ENCODE data around the gene SOX6. TPM values are rescaled to one million over a fixed set of nuclear protein-coding genes. Genes with fewer than 3 reads are reported as not detected.

SOX6 gene
- total RNA-seq, 1 donor from 2014 or later, result 19.6 TPM

DNA sequence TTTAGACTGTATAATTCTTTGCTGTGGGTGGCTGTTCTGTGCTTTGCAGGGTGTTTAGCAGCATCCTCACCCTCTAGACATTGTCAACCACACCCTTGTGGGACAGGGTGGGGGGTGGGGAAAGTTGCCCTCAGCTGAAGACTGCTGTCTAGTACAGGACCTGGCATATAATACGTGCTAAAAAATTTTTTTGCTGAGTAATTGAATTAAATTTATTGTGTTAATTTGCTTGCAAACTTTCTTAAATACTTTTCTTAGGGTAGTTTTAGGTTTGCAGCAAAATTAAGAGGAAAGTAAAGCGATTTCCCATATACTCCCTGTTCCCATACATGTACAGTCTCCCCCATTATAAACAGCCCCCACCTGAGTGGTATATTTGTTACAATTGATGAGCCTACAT is 268.5 kb downstream of the SOX6 start:
- DNase-seq (ENCODE audit: low read depth, low spot score), result no peak
- H3K4me3 Mint-ChIP-seq, result no peak overlapping the region
- TF ChIP-seq, protein P1, sequence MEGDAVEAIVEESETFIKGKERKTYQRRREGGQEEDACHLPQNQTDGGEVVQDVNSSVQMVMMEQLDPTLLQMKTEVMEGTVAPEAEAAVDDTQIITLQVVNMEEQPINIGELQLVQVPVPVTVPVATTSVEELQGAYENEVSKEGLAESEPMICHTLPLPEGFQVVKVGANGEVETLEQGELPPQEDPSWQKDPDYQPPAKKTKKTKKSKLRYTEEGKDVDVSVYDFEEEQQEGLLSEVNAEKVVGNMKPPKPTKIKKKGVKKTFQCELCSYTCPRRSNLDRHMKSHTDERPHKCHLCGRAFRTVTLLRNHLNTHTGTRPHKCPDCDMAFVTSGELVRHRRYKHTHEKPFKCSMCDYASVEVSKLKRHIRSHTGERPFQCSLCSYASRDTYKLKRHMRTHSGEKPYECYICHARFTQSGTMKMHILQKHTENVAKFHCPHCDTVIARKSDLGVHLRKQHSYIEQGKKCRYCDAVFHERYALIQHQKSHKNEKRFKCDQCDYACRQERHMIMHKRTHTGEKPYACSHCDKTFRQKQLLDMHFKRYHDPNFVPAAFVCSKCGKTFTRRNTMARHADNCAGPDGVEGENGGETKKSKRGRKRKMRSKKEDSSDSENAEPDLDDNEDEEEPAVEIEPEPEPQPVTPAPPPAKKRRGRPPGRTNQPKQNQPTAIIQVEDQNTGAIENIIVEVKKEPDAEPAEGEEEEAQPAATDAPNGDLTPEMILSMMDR (conservative IDR thresholded peaks at IDR 0.05), result no peak
- H3K9me3 Mint-ChIP-seq, result no peaks in the 10 kb centered on the region
- H3K27ac Mint-ChIP-seq (ENCODE audit: unreplicated experiment), result no peak overlapping the region
- no peaks in the 10 kb centered on the region for H3K36me3 Mint-ChIP-seq (ENCODE audit: low read depth)
- H3K27me3 Mint-ChIP-seq (ENCODE audit: low read depth), result no peaks in the 10 kb centered on the region
- peaks cover 44% of the 10 kb centered on the region for H3K4me1 Mint-ChIP-seq

DNA sequence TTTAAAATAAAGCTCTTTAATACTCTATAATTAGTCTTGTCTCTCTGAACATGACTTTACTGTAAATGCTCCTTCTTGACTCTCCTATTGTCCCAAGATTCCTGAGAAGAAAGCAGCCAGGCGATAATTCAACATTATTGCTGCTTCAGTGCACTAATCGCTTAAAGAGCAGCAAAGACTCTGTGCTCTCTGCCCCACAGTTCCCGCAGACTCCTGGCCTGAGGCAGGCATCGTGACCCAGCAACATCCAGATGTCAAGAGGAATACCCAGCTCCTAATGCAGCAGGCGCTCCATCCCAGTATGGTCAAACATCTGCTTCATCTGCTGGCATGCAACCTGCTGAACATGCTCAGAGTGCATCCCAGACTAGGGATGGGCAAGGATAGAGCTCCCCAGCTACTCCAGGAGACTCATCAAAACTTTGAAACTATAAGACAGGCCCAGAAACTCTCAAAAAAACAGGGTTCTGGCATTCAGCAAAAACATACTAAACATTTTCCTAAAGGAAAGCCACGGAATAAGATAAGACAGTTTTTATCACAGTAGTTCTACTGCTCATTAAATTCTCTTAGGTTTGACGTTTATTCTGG is 270.0 kb downstream of the SOX6 start:
- peaks cover 45% of the 10 kb centered on the region for H3K4me1 Mint-ChIP-seq
- peak; percentile 33 for DNase-seq (ENCODE audit: low read depth, low spot score)
- TF ChIP-seq, protein P1 (conservative IDR thresholded peaks at IDR 0.05), result no peak
- peak overlapping the region; percentile 13 for H3K4me3 Mint-ChIP-seq
- no peaks in the 10 kb centered on the region for H3K36me3 Mint-ChIP-seq (ENCODE audit: low read depth)
- H3K27me3 Mint-ChIP-seq (ENCODE audit: low read depth), result no peaks in the 10 kb centered on the region
- no peak overlapping the region for H3K27ac Mint-ChIP-seq (ENCODE audit: unreplicated experiment)
- H3K9me3 Mint-ChIP-seq, result no peaks in the 10 kb centered on the region

DNA sequence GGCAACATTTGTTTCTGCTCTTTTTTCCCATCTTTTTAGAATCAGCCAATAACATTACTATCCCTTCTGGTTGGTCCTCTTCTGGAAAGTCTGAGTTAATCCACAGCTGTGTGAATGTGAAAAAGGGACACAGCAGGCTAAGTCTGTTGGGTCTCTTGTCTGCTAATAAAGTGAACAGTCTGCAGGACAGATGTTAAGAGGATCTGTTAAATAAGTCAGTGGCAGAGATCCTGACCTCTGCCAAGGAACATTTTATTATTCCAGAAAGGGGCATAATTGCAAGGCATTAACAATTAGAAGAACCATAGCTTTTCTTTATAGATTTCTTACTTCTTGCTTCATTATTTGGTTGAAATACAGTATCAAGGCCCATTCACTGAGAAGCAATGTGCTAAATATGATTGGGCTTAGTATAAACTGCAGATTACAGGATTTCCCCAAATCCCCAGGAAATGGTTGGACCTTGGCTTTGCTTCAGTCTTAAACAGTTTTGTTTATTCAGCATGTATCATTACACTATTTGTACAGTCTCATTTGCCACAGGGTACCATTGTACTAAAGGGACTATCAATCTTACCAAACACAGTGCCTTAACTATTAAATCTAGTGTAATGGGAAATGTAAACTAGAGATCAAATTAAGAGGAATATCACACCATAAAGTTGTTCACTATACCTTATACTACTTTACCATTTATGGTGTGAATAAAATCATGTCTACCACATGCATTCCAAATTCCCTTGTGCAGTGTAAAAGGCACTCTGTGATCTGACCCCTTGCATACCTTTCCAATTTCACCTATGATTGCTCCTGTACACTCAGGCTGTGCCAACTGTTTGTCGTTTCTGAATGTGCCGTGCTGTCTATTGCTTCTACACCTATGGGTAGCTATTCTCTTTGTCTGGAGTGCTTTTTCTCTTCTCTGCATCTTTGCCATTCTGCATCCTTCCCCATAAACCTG is 274.0 kb downstream of the SOX6 start:
- Mint-ChIP-seq H3K36me3 (ENCODE audit: low read depth) (peaks cover 4% of the 10 kb centered on the region), H3K27me3 (ENCODE audit: low read depth) (no peaks in the 10 kb centered on the region), H3K27ac (ENCODE audit: unreplicated experiment) (peak overlapping the region; percentile 86), H3K9me3 (peaks cover 2% of the 10 kb centered on the region), H3K4me3 (peak overlapping the region; percentile 56), H3K4me1 (peaks cover 50% of the 10 kb centered on the region)
- TF ChIP-seq, protein P1 (conservative IDR thresholded peaks at IDR 0.05), result no peak
- DNase-seq (ENCODE audit: low read depth, low spot score), result no peak

DNA sequence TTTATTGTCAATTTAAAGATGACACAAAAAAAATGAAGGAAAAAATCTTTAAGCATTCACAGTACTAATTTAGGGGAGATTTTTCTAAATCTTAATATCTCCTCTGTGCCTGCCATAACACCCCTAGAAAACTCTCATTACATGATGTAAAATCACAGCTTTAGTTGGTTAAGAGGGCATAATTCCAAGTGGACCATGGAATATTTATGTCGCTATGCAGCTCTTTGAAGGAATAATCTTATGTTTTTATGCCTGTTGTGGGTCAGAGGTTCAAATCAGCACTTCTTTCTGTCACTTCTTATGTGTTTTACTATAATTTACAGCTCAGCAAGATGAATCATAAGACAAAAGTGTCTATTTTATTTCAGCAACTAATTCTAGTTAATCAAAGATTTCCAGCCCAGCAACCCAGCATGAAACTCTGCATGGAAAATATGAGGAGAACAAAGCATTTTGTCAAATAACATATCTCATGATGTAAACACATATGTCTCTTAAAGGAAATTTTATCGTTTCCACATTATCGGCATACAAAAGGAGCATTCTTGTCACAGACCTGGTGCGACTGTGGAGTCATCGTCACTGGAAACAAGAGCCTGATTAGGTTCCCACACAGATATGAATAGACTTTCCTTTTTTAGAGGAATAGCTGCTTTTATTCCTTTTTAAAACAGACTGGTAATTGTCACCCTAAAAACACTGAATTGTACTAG is 274.8 kb downstream of the SOX6 start:
- Mint-ChIP-seq H3K4me1 (peaks cover 50% of the 10 kb centered on the region), H3K36me3 (ENCODE audit: low read depth) (peaks cover 7% of the 10 kb centered on the region)
- TF ChIP-seq, protein P1 (conservative IDR thresholded peaks at IDR 0.05), result no peak

DNA sequence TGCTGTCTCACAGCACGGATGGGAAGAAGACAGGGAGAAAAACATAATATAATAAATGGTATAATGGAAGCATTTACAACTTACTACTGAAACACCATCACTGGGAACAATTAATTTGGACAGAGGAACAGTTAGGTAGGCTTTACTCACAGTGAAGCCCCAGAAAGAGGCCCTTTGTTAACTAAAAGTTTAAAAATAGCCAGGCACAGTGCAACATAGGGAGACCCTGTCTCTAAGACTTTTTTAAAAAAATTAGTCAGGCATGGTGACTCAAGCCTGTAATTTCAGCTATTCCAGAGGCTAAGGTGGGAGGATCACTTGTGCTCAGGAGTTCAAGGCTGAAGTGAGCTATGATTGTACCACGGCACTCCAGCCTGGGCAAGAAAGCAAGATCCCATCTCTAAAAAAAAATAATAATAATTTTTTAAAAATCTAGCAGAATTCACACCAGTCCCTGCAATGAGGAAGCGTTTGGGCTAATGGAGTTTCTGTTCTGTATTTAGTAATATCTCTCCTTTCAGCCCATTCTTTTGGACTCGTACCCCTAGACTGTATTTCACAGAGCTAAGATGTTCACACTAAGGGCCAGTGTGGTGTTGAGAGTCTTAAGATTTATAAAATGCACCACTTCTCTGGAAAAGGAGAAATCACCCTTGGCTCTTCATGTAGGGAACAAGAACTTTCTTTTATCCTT is 275.5 kb downstream of the SOX6 start:
- H3K36me3 Mint-ChIP-seq (ENCODE audit: low read depth), result peaks cover 9% of the 10 kb centered on the region
- H3K4me1 Mint-ChIP-seq, result peaks cover 45% of the 10 kb centered on the region
- H3K27ac Mint-ChIP-seq (ENCODE audit: unreplicated experiment), result peak overlapping the region; percentile 86
- TF ChIP-seq, protein P1 (conservative IDR thresholded peaks at IDR 0.05), result no peak
- DNase-seq (ENCODE audit: low read depth, low spot score), result no peak
- no peaks in the 10 kb centered on the region for H3K27me3 Mint-ChIP-seq (ENCODE audit: low read depth)
- no peak overlapping the region for H3K4me3 Mint-ChIP-seq
- peaks cover 8% of the 10 kb centered on the region for H3K9me3 Mint-ChIP-seq

More for the DNA sequence above, 274.8 kb downstream of the SOX6 start:
- Mint-ChIP-seq H3K4me3 (peak overlapping the region; percentile 56), H3K27ac (ENCODE audit: unreplicated experiment) (peak overlapping the region; percentile 86), H3K9me3 (peaks cover 5% of the 10 kb centered on the region), H3K27me3 (ENCODE audit: low read depth) (no peaks in the 10 kb centered on the region)
- DNase-seq (ENCODE audit: low read depth, low spot score), result no peak

All from neural crest cell (in vitro differentiated cells).